GM21717 (cell line): Measurements from ENCODE around the gene OR3A1.
"Not testable (repeated sequence)": the region's sequence is repeated elsewhere in the genome, so short reads cannot be mapped to it uniquely, and the experiment has no call there.

Experiments
- ATAC-seq: cut with Tn5 transposase; IDR thresholded peaks from one replicate; pipeline ENCODE4 v1.9.1; 2021; ENCODE audit warnings: mild to moderate bottlenecking, moderate library complexity; ENCODE audit not compliant: unreplicated experiment

OR3A1 gene, protein sequence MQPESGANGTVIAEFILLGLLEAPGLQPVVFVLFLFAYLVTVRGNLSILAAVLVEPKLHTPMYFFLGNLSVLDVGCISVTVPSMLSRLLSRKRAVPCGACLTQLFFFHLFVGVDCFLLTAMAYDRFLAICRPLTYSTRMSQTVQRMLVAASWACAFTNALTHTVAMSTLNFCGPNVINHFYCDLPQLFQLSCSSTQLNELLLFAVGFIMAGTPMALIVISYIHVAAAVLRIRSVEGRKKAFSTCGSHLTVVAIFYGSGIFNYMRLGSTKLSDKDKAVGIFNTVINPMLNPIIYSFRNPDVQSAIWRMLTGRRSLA

DNA sequence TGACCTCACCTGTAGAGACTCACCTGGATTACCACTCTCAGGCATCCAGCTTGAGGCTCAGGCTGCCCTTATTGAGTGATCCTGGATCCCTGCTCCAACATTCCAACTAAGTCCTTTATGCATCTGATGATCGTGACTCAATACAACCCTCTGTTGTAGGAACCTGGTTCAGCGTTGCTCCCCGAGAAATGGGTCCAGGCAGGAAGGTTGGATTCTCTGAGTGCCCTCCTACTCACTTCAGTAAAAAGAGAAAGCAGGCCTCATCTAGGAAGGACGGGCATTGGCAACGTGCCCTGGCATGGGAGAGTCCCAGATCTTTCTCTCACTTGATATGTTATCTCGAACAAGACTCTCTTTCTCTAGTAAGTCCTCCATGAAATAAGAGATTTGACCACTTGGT lies at the start of gene OR3A1:
TSS of gene OR3A1 (minus strand) at position 101 of the 400 bp plus-strand sequence. CDS start 5,778 bp downstream, outside the sequence.
- ATAC-seq = no peak

DNA sequence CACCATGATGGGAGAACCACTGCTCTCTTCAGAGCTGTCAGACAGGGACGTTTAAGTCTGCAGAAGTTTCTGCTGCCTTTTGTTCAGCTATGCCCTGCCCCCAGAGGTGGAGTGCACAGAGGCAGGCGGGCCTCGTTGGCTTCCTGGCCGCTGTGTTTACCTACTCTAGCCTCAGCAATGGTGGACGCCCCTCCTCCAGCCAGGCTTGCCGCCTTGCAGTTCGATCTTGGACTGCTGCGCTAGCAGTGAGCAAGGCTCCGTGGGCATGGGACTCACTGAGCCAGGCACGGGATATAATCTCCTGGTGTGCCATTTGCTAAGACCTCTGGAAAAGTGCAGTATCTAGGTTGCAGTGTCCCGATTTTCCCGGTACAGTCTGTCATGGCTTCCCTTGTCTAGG lies 44.6 kb upstream of the OR3A1 start:
- ATAC-seq = not testable (repeated sequence)

DNA sequence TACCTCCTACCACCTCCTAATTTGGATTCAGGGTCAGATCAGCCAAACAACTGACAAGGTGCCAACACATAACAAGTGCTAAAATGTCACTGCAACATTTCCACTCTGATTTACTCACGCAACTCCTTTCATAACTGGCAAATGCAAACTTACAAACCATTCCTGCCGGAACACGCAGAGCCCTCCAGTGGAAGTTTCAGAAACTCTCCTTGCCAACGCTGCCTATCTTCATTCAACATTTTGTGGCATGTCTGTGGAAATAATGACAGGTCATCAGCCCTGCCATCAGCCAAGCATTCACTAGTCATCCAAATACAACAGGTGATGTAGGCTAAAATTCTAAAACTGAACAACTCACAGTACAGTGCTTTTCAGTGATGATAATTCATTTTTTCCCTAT lies 37.7 kb upstream of the OR3A1 start:
- ATAC-seq = no peak

DNA sequence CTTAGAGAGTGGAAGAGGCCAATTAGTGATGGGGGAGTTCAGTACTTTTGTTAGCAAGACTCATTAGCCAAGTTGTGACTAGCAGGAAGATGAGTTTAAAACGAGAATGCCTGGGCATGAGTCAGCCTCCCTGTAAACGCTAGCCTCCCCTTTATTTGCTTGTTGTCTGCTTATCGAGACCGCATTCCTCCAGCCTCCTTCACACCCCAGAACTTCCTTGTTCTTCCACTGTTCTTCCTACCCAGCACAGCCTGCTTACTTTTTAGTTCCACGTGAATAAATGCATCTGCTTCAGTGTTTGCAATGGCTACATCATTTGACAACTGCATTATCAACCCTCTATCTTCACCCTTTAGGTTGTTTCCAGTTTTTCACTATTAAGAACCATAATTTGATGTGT lies 20.2 kb upstream of the OR3A1 start:
- ATAC-seq = no peak

DNA sequence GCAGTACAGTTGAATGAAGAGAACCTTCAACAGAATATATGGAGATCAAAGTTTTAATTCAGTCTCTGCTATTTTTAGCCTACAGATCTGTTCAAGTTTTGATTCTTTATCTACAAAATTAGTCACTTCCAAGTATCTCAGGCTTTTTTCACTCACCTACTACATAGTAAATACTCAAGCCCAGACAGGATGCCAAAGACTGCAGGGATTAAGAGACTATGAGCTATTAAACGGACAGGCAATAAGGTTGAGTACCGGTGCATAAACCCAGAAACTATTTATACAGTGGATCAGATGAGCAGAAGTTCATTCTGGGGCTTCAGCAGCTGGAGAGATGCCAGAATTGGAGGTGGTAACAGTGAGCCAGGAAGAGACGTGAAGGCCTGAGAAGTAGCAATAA lies 18.7 kb upstream of the OR3A1 start:
- ATAC-seq = no peak

DNA sequence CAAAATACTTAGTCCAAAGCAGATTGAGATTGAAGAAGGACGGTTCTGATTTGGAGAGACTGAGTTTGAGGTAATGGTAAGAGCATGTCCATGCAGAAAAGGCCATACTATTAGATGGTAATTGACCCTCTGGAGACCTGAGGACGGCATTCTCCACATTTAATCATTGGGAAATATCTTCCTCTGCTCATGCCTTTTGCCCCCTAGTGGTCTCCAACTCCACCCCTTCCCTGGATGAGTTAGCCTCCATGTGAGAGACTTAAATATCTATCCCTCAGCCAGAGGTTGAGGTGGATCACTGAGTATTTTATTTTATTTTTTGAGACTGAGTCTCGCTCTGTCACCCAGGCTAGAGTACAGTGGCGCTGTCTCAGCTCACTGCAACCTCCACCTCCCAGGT lies 10.4 kb upstream of the OR3A1 start:
- no peak for ATAC-seq

DNA sequence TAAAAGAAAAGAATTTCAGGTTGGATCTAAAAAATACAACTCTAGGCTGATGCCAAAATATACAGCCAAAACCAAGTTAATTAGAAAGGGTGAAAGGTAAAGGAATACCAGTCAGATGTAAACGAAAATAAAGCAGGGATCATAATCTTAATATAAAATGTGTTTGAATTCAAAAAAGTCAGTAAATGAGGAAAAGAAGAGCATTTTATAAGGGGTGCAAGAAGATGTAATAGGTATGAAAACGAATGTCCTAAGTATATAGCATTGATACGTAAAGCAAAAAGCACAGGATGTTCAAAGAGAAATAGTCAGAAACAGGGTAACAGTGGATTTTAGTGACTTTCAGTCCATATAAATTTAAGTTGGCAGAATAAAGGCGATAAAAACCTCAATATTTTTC lies 2.5 kb downstream of the OR3A1 start:
- no peak for ATAC-seq

DNA sequence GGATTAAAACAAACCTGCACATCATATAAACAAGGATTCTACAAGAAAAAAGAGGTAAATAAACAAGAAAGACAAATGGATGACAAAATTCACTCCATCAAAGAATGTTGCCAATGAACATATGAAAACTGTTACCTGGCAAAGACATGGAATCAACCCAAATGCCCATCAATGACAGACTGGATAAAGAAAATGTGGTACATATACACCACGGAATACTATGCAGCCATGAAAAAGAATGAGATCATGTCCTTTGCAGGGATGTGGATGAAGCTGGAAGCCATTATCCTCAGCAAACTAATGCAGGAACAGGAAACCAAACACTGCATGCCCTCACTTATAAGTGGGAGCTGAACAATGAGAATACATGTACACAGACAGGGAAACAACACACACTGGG lies 4.6 kb downstream of the OR3A1 start:
- ATAC-seq = not testable (repeated sequence)

DNA sequence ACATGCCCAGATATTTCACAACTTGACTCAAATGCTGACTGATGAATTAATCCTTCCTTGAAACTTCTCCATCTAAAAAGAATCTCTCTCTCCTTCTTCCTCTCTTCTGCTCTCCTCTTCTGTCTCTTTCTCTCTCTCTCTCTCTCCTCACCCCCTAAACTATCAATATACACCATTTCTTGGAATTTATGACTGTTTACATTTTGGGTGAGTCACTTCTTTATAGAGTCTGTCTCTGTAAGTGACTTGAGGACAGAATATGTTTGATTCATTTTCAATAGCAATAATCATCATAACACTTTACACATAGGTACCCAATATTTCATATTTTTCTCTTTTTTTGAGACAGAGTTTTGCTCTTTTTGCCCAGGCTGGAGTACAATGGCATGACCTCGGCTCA lies 15.3 kb downstream of the OR3A1 start:
- no peak for ATAC-seq

DNA sequence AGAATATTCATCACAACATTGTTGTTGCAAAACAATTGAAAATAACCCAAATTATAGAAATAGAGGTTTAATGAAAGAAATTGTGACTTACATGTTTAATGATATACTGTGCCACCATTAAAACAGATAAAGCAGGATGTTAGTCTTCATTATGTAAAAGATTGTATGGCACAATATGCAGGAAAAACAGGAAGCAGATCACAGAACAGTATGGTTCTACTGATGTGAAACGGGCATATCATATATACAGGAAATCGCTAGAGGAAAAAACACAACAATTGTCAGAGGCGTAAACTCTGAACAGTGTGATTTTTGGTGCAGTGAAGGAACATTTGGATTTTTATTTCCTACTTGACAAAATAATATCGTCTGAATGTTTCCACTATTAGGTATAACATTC lies 22.0 kb downstream of the OR3A1 start:
- no peak for ATAC-seq

DNA sequence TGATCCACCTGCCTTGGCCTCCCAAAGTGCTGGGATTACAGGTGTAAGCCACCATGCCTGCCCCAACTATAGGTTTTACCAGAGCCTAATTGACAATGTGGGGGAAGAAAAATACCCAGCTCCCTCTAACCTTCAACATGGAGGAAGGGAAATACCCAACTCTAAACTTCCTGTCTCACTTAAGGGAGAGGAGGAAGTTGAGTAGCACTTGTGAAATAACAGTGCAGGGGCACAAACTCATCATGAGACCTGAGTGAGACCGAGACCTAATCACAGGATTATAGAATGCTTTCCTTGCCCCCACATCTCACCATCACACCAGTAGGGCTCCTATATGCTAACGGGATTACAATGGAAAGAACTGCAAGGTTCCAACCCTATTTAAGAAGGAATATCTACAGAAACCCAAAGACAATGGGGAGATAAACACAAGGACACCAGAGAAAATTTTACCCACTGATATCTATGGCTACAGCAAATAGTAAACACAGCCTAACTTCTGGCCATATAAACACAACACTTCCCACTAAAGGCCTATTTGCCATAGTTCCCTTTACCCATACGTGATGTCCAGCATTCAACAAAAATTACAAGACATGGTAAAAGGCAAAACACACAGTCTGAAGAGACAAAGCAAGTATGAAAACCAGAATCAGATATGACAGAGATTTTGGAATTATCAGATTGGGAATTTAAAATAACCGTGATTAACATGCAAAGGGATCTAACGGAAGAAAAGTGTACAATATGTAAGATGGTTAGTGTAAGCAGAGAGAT lies 26.9 kb downstream of the OR3A1 start:
- ATAC-seq = no peak

DNA sequence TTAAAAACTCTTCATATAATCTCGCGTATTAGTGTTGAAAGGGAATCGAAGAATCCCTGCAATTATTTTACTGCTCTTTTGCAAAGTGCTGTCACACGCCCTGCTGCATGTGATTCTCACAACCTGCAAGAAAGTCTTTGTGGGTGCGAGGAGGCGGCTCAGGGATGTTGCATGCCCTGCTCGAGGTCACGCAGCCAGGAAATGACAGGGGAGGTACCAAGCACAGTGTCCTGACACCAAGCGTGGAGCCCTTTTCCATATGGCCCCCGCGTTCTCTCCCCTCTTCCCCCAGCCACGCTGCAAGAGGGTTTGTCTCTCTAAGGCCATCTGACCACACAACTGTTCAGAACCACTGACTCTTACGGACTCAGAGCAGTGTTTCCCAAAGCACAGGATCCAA lies 37.6 kb downstream of the OR3A1 start:
- no peak for ATAC-seq

DNA sequence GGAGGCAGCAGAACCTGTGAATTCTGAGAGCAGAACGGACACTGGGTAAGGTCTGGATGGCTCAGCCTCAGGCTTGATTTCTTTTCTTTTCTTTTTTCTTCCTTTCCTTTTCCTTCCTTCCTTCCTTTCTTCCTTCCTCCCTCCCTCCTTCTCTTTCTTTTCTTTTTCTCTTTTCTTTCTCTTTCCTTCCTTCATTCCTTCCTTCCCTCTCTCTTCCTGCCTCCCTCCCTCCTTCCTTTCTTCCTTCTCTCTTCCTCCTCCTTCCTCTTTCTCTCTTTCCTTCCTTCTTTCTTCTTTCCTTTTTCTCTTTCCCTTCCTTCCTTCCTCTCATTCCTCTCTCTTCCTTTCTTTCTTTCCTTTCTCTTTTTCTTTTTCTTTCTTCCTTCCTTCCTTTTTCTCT lies 38.0 kb downstream of the OR3A1 start:
- no peak for ATAC-seq

DNA sequence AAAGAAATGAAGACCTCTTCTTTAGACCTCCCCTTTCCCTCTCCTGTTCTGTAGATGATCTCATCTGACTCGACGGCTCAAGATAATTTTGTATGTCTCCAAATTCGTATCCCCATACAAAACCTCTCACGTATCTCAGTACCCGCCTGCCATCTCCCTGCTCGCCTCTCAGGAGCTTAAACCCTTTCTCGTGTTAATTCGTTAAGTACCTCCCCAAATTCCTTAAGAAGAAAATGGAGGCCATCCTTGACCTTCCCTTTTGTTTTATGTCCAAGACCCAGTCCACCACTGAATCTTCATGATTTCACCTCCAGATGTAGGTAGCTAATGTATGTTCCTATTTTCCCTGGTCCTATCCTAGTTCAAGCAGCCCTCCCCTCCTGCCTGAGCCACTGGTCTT lies 41.6 kb downstream of the OR3A1 start:
- ATAC-seq = no peak

DNA sequence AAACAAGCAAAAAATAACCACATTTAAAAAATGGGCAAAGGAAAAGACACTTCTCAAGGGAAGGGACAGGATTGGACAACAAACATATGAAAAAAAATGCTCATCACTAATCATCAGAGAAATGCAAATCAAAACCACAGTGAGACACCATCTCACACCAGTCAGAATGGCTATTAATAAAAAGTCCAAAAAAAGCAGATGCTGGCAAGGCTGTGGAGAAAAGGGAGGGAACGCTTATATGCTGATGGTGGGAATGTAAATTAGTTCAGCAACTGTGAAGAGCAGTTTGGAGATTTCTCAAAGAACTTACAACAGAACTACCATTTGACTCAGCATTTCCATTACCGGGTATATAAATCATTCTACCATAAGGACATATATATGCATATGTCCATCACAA lies 49.1 kb downstream of the OR3A1 start:
- not testable (repeated sequence) for ATAC-seq

DNA sequence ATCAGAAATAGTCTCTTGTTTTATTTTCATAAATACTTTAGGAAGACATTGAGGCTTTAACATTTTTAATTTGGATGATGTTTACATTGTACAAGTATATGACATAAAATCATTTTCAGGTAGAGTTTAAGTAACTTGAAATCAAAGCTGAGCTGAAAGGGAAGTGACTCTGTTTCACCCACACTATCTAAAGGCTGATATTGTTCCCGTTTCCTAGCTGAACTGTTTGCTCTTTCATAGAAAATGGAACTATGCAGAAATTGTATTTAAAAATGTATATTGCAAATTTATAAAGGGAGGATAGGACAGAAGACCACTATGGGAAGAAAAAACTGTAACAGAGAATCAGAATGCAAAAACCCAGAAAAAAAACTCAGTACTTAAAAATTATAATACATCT lies 53.3 kb downstream of the OR3A1 start:
- not testable (repeated sequence) for ATAC-seq

DNA sequence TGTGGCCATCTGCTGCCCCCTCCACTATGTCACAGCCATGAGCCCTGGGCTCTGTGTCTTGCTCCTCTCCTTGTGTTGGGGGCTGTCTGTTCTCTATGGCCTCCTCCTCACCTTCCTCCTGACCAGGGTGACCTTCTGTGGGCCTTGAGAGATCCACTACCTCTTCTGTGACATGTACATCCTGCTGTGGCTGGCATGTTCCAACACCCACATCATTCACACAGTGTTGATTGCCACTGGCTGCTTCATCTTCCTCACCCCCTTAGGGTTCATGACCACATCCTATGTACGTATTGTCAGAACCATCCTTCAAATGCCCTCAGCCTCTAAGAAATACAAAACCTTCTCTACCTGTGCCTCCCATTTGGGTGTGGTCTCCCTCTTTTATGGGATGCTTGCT lies 57.1 kb downstream of the OR3A1 start:
- ATAC-seq = not testable (repeated sequence)
